Keratinocyte (primary cell): Measurements from ENCODE around the gene MDFI. TPM values are rescaled to one million over a fixed set of nuclear protein-coding genes. Genes with fewer than 3 reads are reported as not detected.

Experiments
- DNase-seq: peaks from one replicate; pipeline ENCODE4 v3.0.0-alpha.2; 2011; ENCODE audit warnings: low read depth, missing footprints, low spot score
- FAIRE-seq: peaks from 2 replicates; lab custom pipeline; 2011; peaks lifted over from hg19 to GRCh38; lab: Jason Lieb, UNC
- H2AFZ ChIP-seq: 2 replicates; pipeline ENCODE4 v1.6.0; 2012; ENCODE audit warnings: low read length, control low read depth, inconsistent platforms; ENCODE audit not compliant: control insufficient read depth
- H3K27ac ChIP-seq: 2 replicates; pipeline ENCODE4 v1.5.1; 2011; ENCODE audit warnings: low read length; ENCODE audit not compliant: control insufficient read depth, insufficient read depth
- H3K27me3 ChIP-seq: 3 replicates; pipeline ENCODE4 v1.6.0; 2011; ENCODE audit warnings: low read length; ENCODE audit not compliant: control insufficient read depth, insufficient read depth; ENCODE audit errors: extremely low read depth
- H3K36me3 ChIP-seq, 2 experiments: 2 replicates in 1 of 2; 3 replicates in 1 of 2; pipeline ENCODE4 v1.5.1; 2011; ENCODE audit warnings: low read length in 2 of 2, mild to moderate bottlenecking in 1 of 2; ENCODE audit not compliant: control insufficient read depth in 2 of 2, insufficient read depth in 2 of 2; ENCODE audit errors: extremely low read depth in 1 of 2
- H3K4me1 ChIP-seq: 3 replicates; pipeline ENCODE4 v1.5.1; 2011; ENCODE audit warnings: low read length; ENCODE audit not compliant: control insufficient read depth, insufficient read depth; ENCODE audit errors: extremely low read depth
- H3K4me2 ChIP-seq: 3 replicates; pipeline ENCODE4 v1.6.0; 2011; ENCODE audit warnings: low read depth, low read length; ENCODE audit not compliant: control insufficient read depth, insufficient read depth; ENCODE audit errors: extremely low read depth
- H3K4me3 ChIP-seq, 3 experiments: fragments of 200-600 bp in 1 of 3; sonication (generic) in 1 of 3; 2 replicates in 2 of 3; 3 replicates in 1 of 3; pipeline ENCODE4 v1.5.1; 2011 to 2016; ENCODE audit warnings: low read length in 3 of 3, mild to moderate bottlenecking in 3 of 3, control low read depth in 2 of 3, inconsistent platforms in 1 of 3, low read depth in 1 of 3, mixed read lengths in 1 of 3, mixed run types in 1 of 3, moderate library complexity in 1 of 3; ENCODE audit not compliant: control insufficient read depth in 2 of 3, insufficient read depth in 2 of 3; ENCODE audit errors: extremely low read depth in 1 of 3
- H3K79me2 ChIP-seq: 2 replicates; pipeline ENCODE4 v1.6.0; 2012; ENCODE audit warnings: low read length; ENCODE audit not compliant: control insufficient read depth, insufficient read depth
- H3K9ac ChIP-seq: 3 replicates; pipeline ENCODE4 v1.6.0; 2011; ENCODE audit warnings: low read length; ENCODE audit not compliant: control insufficient read depth, insufficient read depth; ENCODE audit errors: extremely low read depth
- H3K9me1 ChIP-seq: 3 replicates; pipeline ENCODE4 v1.6.0; 2011; ENCODE audit warnings: low read length; ENCODE audit not compliant: control insufficient read depth, insufficient read depth; ENCODE audit errors: extremely low read depth
- H3K9me3 ChIP-seq: 2 replicates; pipeline ENCODE4 v1.5.1; 2012; ENCODE audit warnings: low read depth, low read length; ENCODE audit not compliant: control insufficient read depth
- H4K20me1 ChIP-seq: 3 replicates; pipeline ENCODE4 v1.6.0; 2011; ENCODE audit warnings: low read length; ENCODE audit not compliant: control insufficient read depth, insufficient read depth; ENCODE audit errors: extremely low read depth
- EZH2 ChIP-seq: IDR thresholded peaks from one replicate; pipeline ENCODE4 v1.6.1; 2012; ENCODE audit warnings: inconsistent platforms, mild to moderate bottlenecking, low read length, moderate library complexity
- dilution Hi-C: fragments of 300-500 bp; cut with MboI; formaldehyde crosslinking; loops from one replicate; pipeline ENCODE4 v1.7.0; 2020; ENCODE audit warnings: low sequenced_read_pairs; ENCODE audit not compliant: extremely low pct_ligation_motif_present
- polyA plus RNA-seq, 5 experiments: library from polyadenylated mRNA; depleted of rRNA in 3 of 5; stranded (reverse) in 3 of 5; stranded (forward) in 1 of 5; unstranded in 1 of 5; fragments of >200 nt; gene quantifications; 1 replicate in 1 of 5; 2 replicates in 3 of 5; 3 replicates in 1 of 5; pipeline versions ENCODE4 v1.2.1 to v1.2.3, GENCODE V29; 2011 to 2012; ENCODE audit warnings: missing spikeins in 2 of 5, low read depth in 1 of 5, low replicate concordance in 1 of 5
- TF ChIP-seq, protein P1 (sequence below), 3 experiments: IDR thresholded peaks in 1 of 3; conservative IDR thresholded peaks in 1 of 3; optimal IDR thresholded peaks in 1 of 3; 2 replicates in 2 of 3; 3 replicates in 1 of 3; pipeline versions ENCODE3 to v1.5.1; 2011; ENCODE audit warnings: low read length in 3 of 3, mild to moderate bottlenecking in 3 of 3, moderate library complexity in 2 of 3, control low read depth in 1 of 3, inconsistent platforms in 1 of 3; ENCODE audit not compliant: insufficient read depth in 2 of 3; ENCODE audit errors: extremely low read depth in 1 of 3

MDFI gene
- polyA plus RNA-seq, 1 donor (not counting 4 experiments of a cell fraction or from before 2014, with no cell fraction given): 60.1 TPM

DNA sequence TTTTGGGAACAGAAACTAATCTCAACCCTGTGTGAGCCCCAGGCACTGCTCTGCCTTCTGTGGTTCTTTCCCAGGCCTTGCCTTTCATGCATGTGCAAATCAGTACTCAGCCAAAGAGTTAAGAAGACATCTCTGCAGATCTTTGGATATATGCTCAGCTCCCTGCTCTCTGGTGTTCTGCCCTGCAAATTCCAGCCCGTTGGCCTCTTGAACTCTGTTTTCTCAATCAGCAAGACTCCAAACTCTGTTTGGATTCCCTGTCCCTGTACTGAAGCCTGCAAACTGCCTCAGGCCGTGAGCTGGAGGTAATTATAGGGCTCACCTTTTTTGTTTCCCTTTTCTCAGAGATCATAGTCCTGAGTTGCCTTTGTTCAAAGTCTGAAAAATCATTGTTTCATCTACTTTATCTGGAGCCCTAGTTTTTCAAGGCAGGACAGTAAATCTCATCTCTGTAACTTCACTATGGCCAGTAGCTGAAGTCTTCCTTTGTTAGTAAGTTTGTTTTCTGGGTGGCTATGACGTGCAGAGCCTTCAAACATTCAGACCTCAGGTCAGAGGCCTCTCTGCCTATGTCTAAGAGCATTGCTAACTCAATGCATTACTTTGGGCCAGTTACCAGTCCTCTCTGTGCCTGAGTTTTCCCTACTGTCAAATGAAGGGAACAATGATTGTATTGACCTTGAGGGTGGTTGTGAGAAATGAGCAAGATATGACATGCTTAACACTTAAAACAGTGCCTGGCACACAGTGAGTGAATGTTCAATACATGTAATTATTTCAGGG is 15.9 kb upstream of the MDFI start:
- dilution Hi-C loops: no loop called here
- DNase-seq: no peak
- TF ChIP-seq, protein P1, sequence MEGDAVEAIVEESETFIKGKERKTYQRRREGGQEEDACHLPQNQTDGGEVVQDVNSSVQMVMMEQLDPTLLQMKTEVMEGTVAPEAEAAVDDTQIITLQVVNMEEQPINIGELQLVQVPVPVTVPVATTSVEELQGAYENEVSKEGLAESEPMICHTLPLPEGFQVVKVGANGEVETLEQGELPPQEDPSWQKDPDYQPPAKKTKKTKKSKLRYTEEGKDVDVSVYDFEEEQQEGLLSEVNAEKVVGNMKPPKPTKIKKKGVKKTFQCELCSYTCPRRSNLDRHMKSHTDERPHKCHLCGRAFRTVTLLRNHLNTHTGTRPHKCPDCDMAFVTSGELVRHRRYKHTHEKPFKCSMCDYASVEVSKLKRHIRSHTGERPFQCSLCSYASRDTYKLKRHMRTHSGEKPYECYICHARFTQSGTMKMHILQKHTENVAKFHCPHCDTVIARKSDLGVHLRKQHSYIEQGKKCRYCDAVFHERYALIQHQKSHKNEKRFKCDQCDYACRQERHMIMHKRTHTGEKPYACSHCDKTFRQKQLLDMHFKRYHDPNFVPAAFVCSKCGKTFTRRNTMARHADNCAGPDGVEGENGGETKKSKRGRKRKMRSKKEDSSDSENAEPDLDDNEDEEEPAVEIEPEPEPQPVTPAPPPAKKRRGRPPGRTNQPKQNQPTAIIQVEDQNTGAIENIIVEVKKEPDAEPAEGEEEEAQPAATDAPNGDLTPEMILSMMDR (optimal IDR thresholded peaks at IDR 0.05 in 1 of 3, IDR thresholded peaks at IDR 0.05 in 1 of 3, conservative IDR thresholded peaks at IDR 0.05 in 1 of 3; ENCODE audit: extremely low read depth in 1 of 3, insufficient read depth in 2 of 3, low read length in 3 of 3): no peak
- no peak for TF ChIP-seq EZH2
- peak overlapping the region; percentile 20 for H3K4me2 ChIP-seq
- H4K20me1 ChIP-seq: no peaks in the 10 kb centered on the region
- no peaks in the 10 kb centered on the region for H3K27me3 ChIP-seq
- H3K9me3 ChIP-seq: peaks cover 2% of the 10 kb centered on the region
- no peaks in the 10 kb centered on the region for H3K9me1 ChIP-seq
- peak overlapping the region; percentile 0 for H3K27ac ChIP-seq
- H3K4me3 ChIP-seq: peak overlapping the region in 1 of 3 experiments; percentile 13
- no peaks in the 10 kb centered on the region for H3K36me3 ChIP-seq
- H3K79me2 ChIP-seq: no peaks in the 10 kb centered on the region
- FAIRE-seq: peak; percentile 67
- H3K4me1 ChIP-seq: peaks cover 39% of the 10 kb centered on the region
- H2AFZ ChIP-seq: peak overlapping the region; percentile 23
- H3K9ac ChIP-seq: no peak overlapping the region

DNA sequence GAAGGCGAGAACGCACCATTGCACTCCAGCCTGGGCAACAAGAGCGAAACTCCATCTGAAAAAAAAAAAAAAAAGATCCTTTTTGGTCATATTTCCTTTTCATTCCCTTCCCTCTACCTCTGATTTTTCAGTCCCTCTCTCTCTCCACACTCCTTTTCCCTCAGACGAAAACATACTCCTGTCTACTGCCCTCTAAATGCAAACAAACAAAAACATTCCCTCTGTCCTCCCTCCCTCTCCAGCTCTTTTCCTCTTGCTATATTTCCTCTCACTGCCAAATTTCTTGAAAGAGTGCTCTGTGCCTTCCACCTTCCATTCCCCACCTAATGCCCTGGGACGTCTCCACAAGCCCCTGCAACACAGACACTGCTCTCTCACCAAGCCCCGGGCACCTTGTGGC is 14.9 kb upstream of the MDFI start:
- Histone ChIP-seq H3K4me2 (no peak overlapping the region), H2AFZ (no peak overlapping the region), H3K27me3 (no peaks in the 10 kb centered on the region), H3K9ac (no peak overlapping the region), H3K4me3 (no peak overlapping the region), H3K9me1 (no peaks in the 10 kb centered on the region), H4K20me1 (no peaks in the 10 kb centered on the region), H3K27ac (no peak overlapping the region), H3K36me3 (no peaks in the 10 kb centered on the region), H3K4me1 (peaks cover 47% of the 10 kb centered on the region), H3K79me2 (no peaks in the 10 kb centered on the region), H3K9me3 (peaks cover 2% of the 10 kb centered on the region)
- DNase-seq (no peak), FAIRE-seq (no peak)
- dilution Hi-C loops: no loop called here
- TF ChIP-seq EZH2: no peak
- TF ChIP-seq, protein P1 (optimal IDR thresholded peaks at IDR 0.05 in 1 of 3, IDR thresholded peaks at IDR 0.05 in 1 of 3, conservative IDR thresholded peaks at IDR 0.05 in 1 of 3; ENCODE audit: extremely low read depth in 1 of 3, insufficient read depth in 2 of 3, low read length in 3 of 3): no peak
